HG02973 (cell line): ENCODE results near the gene RETREG3.

ENCODE experiments used
- ATAC-seq: cut with Tn5 transposase; IDR thresholded peaks from one replicate; pipeline ENCODE4 v1.9.1; 2021; ENCODE audit warnings: moderate library complexity; ENCODE audit not compliant: unreplicated experiment

Gene RETREG3

DNA sequence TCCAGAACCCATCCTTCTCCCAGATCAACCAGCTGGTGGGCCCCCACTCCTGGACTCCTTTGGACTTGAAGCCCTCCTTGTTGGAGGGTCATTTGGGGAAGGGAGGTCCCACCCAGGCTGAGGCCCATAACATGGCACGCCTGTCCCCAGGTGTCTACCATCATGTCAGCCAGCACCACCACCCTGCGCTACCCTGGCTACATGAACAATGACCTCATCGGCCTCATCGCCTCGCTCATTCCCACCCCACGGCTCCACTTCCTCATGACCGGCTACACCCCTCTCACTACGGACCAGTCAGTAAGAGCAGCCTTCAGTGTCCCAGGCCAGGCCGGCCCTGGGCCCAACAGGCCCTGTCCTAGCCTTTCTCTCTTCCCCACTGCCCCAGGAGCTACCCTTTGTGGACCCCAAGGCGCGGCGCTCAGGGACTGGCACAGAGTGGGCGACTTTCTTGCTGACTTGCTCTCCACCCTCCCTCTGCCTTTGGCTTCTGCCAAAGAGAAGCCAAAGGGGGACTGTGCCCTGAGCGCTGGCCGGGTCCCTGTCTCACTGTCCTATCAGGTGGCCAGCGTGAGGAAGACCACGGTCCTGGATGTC lies 4.6 kb upstream of the RETREG3 start:
- no peak for ATAC-seq

- no peak for ATAC-seq
Measured at GRCh38 chr17:42612013-42612412, 2.8 kb upstream of the RETREG3 start.

- ATAC-seq = peak; percentile 3
Measured at GRCh38 chr17:42609814-42610801, 934 bp upstream of the RETREG3 start.

DNA sequence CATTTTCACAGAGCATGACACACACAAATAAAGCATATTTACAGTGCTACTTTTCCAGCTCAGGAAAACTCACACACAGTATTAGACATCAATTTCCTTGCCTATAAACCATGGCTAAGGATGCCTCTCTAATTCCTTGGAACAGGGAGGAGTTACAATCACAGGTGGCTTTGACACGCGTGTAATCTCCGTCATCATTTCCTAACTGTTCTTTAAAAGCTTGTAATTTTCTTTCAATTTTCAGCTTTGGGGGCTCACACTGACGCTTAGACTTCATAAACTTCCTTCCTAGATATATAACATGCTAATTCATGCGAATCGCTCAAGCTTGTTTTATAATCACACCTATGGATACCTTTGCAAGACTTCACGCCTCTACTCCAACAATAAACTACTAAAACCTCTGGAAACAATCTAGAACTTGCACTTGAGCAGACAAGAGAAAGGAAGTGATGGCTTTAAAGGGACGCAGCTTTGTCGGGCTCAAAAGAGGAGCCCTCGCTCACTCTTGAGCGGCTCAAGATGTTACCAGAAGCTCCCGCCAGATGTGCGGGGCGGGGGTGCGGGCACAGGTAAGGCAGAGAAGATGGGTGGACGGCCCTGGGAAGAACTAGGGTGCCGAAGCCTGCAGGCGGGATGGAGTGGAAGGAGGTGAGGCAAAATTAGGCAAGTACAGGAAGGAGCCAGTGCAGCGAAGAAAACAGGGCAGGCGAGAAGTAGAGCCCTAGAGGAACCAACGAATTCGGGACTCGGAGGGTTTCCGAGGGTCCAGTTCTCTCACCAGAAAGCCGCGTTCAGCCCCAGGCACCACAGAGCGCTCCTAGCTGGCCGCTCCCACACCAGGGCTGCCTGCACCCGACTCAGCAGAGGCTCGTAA lies 631 bp downstream of the RETREG3 start:
- peak; percentile 40 for ATAC-seq

- no peak for ATAC-seq
Measured at GRCh38 chr17:42607769-42608168, 1.4 kb downstream of the RETREG3 start.

- no peak for ATAC-seq
Measured at GRCh38 chr17:42603318-42603717, 5.9 kb downstream of the RETREG3 start.

- no peak for ATAC-seq
Measured at GRCh38 chr17:42598905-42599304, 10.3 kb downstream of the RETREG3 start.

DNA sequence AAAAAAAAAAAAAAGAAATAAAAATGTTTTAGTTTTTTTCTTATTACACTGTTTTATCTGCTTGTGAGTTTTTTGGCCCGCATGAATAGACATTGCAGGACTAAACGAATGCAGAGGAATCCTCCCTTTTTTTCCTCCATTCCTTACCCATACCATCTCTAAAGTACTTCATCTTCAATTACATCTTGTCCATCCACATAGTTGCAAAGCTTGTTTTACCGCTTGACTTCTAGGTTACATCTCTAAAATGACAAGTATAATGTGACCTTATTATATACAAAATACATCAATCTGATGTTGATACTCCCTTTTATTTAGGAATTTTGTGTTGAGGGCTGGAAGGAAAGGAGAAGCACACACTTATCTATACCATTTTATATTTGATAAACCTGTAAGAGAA lies 12.8 kb downstream of the RETREG3 start:
- ATAC-seq = no peak

DNA sequence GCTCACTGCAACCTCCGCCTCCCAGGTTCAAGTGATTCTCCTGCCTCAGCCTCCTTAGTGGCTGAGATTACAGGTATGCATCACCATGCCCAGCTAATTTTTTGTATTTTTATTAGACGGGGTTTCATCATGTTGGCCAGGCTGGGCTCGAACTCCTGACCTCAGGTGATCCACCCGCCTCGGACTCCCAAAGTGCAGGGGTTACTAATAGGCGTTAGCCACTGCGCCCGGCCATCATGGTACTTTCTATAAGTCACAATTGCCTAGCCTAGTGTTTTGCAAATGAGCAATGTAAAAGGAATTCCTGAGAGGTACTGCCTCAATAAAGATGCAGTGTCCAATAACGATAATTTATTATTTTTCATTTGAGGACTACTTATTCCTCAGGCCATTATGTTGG lies 17.8 kb downstream of the RETREG3 start:
- no peak for ATAC-seq

- no peak for ATAC-seq
Measured at GRCh38 chr17:42590886-42591285, 18.3 kb downstream of the RETREG3 start.

DNA sequence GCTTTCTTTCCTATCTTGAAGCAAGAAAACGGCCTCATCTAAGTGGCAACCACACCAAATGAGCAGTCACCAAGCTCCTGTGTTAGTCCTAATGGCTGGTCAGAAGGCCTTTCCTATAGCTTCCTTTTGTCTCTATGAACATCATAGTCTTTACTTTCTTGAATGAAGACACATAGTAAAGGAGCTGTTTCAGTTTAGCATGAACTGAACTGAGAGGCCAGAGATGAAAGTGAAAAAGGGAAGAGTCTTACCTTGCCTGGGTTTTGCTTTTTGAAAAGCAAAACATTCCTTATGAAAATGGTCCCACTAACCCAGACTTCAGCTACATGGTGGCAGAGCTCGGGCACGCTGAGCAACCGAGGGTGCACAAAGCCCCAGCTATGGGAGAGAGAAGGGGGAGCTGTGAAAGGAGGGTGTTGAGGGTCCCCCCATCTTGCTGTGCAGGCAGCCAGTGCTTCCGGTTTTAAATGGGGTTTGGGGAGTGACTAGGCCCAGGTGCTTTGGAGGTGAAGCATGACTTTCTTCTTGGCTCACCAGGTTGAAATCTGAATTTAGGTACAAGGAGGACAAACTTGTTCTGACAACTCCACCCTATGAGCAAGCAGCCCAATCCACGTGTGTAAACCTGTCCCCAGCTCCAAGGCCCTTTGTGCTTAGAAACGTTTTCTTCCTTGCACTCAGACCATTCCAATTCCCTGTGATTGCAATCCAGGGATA lies 22.5 kb downstream of the RETREG3 start:
- ATAC-seq = no peak

DNA sequence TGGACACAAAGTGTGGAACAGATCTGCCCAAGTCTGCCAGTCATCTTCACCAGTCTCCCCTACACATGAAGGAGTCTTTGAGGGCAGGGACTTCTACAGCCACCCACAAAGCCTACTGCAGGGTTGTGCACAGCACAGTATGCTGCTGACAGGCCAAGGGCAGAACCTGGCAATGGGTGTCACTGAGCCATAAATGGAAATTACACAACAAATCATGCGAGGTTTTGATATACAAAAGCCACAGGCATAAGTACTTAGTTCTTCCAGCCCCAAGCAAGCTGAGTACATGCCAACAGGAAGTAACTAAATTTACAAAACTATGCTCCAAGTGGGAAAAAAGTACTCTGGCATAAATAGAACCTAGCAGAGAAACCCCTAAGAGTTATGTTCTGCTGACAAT lies 23.8 kb downstream of the RETREG3 start:
- ATAC-seq = no peak

GRCh38 chr17:42584880-42585279 lies 24.3 kb downstream of the RETREG3 start:
- ATAC-seq = no peak

DNA sequence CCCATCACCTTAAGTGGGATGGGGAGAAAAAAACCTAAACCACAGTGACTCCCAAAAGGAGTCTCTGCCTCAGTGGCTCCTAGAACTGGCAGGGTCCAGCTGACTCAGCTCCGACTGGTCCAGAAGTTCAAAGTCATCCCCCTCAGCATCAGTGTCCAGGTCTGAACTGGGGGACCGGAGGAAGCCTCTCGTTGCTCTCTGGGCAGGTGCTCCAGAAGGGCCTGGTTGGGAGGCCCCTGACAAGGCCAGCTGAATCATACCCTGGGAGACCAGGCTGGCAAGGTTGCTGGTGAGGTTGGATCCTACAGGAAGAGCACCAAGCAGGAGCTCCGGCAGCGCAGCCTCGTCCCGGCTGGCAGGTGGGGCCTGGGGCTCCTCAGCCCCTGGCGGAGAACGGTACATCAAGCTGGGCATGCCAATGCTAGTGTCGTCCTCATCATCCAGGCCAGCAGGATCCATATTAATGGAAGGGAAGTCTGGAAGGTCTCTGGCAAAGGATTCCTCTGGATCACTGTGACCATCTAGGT lies 27.4 kb downstream of the RETREG3 start:
- no peak for ATAC-seq

DNA sequence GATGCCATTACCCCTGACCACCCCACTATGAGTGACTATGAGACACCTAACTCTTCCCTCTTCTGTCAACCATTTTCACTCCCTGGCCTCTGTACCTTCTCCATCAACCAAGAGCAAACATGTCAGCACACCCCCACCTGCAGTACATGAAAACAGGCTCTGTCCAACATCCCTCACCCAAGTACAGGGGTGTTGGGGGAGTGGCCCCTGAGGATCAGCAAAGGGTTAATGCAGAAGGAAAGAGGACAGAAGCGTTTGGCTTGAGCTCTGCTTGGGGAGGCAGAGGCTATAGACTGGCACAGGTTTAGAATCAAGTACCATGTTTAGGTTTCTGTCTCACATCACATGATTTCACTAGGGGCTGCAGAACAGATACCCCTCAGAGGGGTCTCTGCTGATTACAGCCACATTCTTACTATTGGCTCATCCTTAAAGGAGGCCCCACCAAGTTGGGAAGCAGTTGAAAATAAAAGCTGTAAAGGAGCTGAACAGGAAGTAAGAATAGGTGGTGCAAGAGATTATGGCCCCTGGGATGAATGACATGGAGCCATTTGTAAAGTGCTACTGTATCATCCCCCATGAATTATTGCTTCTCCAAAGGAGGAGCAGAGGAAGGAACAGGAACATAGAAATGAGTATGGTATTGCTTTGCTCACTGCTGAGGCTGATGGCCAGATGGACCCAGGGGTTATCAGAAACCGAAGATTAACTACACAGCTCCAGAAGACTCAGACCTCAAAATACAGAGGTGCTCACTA lies 29.2 kb downstream of the RETREG3 start:
- no peak for ATAC-seq

GRCh38 chr17:42578282-42578869 lies 30.8 kb downstream of the RETREG3 start:
- ATAC-seq = peak; percentile 37

DNA sequence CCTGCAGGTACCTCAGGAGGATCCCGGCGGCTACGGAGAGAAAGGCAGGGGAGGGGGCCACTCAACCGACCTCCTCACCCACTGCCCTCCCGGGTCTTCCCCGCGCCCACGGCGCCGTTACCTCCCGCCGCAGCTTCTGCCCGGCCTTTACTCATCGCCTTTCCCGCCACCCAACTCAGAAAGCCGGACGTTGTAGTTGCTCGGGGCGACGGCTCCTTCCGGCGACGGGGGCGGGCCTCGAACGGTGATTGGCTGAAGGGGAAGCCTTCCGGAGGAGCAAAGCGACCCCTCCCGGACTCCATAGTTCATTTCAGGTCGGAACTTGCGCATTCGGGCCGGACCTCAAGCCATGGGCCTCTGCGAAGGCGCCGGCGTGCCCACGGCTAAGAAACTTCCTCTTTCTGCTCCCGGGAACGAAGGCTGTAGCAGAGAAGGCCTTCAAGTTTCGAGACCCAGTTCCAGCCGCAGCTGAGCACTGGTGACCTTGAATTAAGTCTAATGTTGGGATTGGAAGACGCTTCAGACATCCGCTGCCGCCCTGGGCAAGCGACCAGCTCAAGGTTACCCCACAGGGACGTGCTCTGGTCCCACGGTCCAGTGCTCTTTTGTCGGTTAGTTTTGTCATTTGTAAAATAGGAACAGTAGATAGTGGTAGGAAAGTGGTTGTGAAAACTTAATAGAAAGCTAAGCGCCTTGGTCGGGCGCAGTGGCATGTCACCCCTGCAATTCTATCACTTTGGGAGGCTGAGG lies 31.5 kb downstream of the RETREG3 start, which contains the start of gene PSMC3IP:
Gene PSMC3IP (minus strand): TSS at position 198 of the 750 bp plus-strand sequence. CDS start 43 bp downstream, at position 155.
- peak; percentile 65 for ATAC-seq

GRCh38 chr17:42577140-42577531 lies 32.0 kb downstream of the RETREG3 start:
- ATAC-seq = no peak
